Left ventricle myocardium superior (tissue), 1 donor: Measurements from ENCODE around the gene CPT1B. TPM values are rescaled to one million over a fixed set of nuclear protein-coding genes. Genes with fewer than 3 reads are reported as not detected.
A peak's percentile ranks its signal among the peaks of the same experiment; 100 is the strongest.
"Not testable (repeated sequence)": the region's sequence is repeated elsewhere in the genome, so short reads cannot be mapped to it uniquely, and the experiment has no call there.

Source experiments
- ATAC-seq: fragments of 200-7000 bp; cut with Tn5 transposase; one replicate; pipeline ENCODE4 v1.9.1; 2020; ENCODE audit warnings: mild to moderate bottlenecking, moderate library complexity
- DNase-seq: peaks from one replicate; pipeline ENCODE4 v3.0.0-alpha.2; 2020
- intact Hi-C: fragments of 100-400 bp; cut with micrococcal nuclease; formaldehyde crosslinking; loops from one replicate; pipeline ENCODE4 v1.11.0; 2022
- long read RNA-seq: library from polyadenylated mRNA; unstranded; transcript quantifications from one replicate; pipeline ENCODE4 v2.0.0, GENCODE V29; 2021
- total RNA-seq: library from RNA; stranded (reverse); fragmentation: NEBNext Ultra II Directional; extraction: Animal tissue kit (Norgen Biotek cat#: 25700); gene quantifications from one replicate; pipeline ENCODE4 v1.2.1, GENCODE V29; 2021
- donor health status: DM: no; HTN: yes; CAD: no; lungs with severe emphysema.

The CPT1B gene
- total RNA-seq, result 458 TPM
- long read RNA-seq, transcript CPT1B-201 (20 exons, 2,592 nt), result major isoform, 371 of 728 reads
- long read RNA-seq, transcript CPT1B-203 (19 exons, 2,662 nt), result minor isoform, 55 of 728 reads
- long read RNA-seq, transcript CPT1B-204 (19 exons, 2,647 nt), result minor isoform, 23 of 728 reads
- long read RNA-seq, partial matches to known transcripts, result 148 of 728 reads
- long read RNA-seq, other reads (novel, unspliced or antisense), result 128 of 728 reads

DNA sequence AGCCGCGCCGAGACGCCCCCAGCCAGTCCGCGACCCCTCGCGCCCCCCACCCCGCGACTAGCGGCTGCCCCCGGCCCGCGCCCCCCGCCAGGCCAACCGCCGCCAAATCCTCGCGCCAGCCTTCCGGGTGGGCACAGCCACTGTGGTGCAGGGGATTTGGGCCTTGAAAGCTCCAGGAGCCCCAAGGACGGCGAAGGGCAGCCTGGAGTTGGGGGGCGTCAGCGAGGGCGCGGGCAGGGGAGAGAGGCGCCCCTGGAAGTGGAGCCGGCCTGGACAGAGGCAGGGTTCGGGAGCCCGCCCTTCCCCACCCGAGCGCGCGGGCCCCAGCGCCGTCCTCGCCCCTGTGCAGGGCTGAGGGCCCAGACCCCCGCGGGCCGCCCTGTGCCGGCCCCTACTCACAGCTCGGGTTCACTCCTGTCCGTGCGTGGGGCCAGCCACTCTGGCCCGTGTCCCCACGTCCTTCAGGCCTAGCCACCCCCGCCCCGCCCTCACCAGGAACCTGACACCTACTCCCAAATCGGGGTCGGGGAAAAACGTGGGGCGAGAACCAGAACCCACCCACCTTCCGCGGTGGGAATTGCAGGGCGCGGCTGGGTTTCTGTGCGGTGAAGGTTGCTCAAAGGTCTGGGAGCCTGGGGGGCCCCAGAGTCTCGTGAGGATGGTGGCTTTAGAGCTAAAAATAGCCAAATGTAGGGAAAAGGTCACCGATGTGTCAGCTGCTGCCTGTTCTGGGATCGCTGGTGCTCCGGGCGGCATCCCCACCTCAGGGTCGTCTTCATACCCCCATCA, at the start of gene CPT1B:
CPT1B (minus strand) TSS at position 441 of the 789 bp plus-strand sequence. CDS start 512 bp downstream, outside the sequence.
- ATAC-seq (peak; percentile 36), DNase-seq (peak; percentile 84)
- intact Hi-C loops, result no loop called here

DNA sequence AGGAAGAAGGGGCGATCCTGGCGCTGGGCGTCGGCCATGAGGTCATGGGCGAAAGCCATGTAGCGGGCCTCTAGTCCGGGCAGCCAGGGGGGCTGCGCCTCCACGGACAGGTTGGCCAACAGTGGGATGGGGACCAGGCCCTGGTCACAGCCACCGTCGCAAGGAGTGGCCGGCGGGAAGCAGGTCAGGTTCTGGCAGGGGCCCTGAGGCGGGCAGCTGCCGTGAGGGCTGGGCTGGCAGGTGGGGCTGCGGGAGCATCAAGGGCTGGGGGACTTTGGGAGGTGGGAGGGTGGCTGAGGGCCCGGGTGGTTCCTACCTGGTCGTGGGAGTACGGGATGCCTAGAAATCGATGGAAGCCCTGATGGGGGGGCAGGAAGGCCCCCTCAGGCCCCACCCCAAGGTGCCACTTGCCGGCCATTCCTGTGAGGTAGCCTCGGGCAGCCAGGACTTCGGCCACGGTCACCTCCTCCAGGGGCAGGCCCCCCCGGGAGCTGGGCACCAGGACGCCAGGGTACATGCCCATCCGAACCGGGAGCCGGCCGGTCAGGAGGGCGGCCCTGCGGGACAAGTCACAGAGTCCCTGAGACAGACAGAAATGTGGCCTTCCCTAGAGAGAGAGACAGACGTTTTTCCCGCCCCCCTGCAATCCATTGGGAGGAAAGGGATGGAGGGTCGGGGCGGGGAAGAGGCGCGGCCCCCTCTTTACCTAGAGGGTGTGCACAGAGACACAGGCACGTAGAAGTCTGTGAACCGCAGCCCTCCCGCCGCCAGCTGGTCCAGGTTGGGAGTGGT, 48.8 kb upstream of the CPT1B start:
- DNase-seq (no peak), ATAC-seq (peak; percentile 1)
- intact Hi-C loops, result no loop called here

DNA sequence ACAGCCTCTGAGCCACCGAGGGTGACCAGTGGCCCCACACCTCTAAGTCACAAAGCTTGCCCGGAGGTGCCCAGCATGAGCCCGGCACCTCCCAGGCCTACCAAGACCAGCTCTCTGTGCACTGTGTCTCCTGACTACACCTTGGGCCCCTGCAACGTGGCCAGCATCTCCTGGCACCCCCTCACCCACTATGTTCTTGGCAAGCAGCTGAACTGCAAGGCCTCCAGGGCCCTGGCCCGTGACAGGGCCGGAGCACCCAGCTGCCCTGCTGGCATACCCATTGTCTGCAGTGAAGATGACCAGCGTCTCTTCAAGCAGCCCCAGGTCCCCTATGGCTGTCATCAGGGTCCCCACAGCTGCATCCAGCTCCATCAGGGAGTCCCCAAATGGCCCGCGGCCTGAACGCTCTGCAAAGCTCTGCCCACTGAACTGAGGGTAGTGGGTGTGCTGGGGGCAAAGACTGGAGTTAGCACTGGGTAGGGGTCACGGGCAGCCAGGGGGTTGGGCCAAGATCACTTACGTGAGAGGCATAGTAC, 48.2 kb upstream of the CPT1B start:
- intact Hi-C loops, result no loop called here
- ATAC-seq (no peak), DNase-seq (no peak)

DNA sequence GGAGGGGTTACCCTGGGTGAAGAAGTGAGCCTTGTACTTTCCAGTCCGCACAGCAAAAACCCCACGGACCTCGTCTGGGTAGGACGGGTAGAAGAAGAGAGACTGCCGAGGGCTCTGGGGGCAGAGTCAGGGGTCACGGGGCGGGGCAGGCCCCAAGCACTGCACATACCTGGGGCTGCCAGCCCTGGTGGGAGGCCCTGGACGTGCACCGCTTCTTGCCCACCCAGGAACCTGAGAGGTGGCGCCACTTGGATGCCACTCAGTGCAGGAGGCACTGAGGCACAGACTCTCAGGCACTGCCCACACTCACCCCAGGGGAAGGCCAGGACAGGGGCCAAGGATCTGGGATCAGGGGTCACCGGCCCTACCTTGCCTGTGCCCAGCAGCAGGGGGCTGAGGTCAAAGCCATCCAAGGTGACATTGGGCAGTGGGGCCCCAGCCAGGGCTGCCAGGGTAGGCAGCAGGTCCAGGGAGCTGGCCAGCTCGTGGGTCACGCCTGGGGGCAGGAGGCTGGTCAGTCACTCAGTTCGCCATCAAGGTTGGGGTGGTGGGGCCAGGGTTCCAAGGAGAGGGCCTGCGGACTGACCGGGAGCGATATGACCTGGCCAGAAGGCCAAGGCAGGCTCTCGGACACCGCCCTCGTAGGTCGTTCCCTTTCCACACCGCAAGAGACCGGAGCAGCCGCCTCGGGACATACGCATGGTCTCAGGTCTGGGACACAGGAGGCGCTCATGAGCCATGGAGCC, 47.5 kb upstream of the CPT1B start:
- intact Hi-C loops, result no loop called here
- ATAC-seq (no peak), DNase-seq (no peak)

DNA sequence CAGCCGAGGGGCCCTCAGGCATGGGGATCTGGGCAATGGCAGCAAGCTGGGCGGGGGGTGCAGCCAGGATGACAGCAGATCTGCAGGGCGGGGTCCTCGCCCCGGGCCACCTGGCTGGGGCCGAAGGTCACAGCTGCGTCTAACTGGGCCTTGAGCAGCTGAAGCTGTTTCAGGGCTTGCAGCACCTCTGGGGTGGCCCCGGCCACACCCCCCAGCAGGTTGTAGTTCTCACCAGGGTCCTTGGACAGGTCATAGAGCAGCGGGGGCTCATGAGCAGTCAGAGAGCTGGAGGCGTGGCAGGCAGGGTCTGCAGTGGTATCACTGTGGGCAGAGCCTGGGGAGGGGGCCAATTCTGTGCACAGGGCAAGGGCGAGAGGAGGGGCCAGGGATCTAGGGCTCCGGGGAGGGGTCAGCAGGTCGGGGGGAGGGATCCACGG, 46.9 kb upstream of the CPT1B start:
- DNase-seq (no peak), ATAC-seq (no peak)
- intact Hi-C loops, result no loop called here

DNA sequence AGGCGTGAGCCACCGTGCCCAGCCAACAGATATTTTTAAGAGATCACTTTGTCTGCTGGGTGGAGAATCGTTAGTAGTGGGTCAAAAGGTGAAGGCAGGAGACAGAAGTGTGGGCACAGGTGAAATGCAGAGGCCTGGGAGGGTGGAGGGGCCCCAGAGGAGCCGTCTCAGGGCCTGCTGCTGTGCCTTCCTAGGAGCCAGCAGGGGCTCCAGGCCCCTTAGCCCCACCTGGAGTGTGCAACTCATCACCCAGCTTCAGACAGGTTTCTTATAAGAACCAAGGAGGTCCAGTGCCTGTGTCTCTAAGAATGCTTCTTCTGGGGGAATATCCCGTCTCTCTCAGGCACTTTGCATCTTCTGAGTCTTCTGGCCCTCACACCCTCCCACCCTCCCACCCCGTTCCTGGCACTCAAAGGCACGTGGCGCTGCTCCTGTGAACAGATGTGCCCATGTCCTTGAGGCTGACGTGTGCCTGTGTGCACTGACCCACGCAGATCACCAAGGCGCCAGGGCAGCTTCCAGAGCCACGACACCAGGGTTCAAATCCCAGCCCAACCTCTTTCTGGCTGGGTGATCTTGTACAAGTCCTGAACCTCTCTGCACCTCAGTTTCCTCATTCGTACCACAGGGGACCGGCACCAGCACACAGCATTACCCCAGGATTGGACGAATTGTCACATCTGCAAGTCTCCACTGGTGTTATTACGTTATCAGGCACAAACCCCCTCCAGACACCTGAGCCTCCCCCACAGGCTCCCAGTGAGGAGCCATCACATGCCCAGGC, 46.3 kb upstream of the CPT1B start:
- intact Hi-C loops, result no loop called here
- no peak for ATAC-seq
- no peak for DNase-seq

DNA sequence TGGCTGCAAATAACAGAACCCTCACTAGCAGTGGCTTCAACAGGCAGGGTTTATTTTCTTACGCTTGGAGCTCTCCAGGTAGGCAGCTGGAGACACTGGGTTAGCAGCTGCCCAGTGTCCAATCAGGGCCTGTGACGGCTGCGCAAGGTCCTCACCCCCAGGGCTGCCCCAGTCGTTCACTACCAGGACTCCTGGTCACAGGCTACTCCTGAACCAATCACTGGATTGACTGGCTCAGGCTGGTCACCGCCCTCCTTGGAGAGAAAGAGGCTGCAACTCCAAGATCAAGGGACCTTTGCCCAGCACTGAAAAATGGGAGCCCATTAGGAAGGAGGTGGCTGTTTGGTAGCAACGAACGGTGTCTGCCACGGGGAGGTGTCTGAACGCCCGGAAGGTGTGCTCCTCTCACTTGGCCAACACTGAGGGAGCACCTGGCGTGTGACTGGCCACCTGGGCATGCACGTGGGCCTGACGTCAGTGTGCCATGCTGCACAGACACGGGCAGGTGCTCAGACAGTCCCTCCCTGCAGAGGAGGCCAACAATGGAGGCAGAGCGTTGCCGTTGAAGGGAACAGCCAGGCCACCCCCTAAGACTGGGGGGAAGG, 44.6 kb upstream of the CPT1B start:
- no peak for DNase-seq
- intact Hi-C loops, result no loop called here
- ATAC-seq, result no peak

DNA sequence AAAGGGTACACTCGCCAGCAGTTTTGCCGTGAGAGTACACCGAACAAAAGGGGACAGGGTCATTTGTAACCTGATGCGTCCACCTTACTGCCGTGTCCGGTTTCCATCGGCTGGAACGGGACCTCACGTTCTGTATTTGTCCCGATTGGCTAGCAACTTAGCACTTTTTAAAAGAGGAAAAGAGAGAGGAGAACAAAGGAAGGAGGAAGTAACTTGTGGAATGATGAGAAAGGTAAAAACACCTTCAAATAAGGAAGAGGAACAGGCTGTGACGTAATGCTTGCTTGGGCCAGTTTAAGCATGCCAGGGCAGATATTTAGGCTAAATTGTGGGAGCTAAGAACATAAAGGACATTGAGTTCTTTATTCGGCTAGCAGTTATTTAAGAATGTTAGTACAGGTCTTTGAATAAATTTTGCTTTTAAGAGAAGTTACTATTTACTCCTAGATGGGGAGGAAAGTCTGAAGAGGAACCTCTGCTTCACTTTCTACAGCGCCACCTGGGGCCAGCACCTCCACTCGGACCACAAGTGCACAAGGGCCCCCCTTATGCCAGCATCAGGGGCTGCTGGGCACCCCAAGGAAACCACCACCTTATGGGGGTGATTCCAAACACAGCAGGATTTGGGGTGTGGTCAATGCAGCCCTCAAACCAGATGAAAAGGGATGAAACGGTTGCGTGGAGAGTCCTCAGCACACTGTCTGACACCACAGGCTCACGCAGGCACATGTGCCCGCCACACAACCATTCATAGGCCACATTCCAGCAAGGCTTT, 43.9 kb upstream of the CPT1B start:
- DNase-seq (no peak), ATAC-seq (no peak)
- intact Hi-C loops, result no loop called here

DNA sequence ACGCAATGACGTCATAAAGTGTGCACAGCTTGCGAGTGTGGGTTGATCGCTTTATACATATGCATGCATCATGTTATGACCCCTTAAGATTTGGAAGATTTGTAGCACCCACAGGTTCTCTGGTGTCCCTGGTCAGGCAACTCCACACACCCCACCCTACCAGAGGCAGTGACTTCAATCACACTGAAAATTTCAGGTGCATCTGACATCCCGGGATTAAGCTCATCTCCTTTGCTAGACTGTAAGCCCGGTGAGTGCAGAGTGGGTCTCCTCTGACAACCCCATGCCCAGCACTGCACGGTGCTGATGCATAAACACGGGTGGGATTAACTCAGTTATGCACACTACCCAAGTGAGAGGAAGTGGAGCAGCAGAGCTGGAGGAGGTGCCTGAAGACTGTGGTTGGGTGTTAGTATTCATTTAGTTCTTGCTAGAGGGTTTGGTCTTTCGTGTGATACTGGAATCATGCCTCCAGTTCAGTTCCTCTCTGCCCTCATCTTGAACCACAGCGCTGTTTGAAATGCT, 43.2 kb upstream of the CPT1B start:
- ATAC-seq, result peak; percentile 30
- intact Hi-C loops, result no loop called here
- DNase-seq, result no peak

DNA sequence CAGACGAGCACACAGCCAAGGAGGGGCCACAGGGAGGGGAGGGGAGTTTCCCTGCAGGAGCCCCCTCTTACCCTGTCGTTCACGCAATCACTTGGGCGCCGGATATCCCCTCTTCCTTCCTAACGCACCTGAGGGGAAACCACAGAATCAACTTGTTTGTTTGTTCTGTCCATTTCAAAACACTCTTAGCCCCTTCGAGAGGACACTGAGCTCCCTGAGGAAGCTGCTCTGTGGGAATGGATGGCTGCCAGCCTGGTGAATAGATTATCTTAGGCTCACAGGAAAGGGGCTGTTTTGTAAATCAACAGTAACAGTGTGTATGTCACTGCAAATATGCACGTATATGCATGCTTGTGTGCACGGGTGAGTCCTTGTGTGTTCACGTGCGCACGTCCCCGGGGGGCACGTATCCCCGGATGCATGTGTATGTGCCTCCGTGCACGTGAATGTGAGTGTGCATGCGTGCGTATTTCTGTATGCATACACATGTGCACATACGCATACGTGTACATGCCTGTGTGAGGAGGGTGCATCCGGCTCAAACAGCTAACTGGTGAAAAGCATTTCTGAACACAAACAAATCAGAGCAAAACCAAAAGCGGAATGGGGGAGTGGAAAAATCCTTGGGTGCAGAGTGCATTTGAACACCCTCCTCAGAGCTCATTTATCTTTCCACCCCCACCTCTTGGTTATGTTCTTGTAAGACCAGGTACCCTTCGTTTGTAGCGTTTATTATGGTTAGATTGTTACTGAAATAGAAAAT, 42.5 kb upstream of the CPT1B start:
- DNase-seq (peak; percentile 85), ATAC-seq (peak; percentile 80)
- intact Hi-C loops, result no loop called here

DNA sequence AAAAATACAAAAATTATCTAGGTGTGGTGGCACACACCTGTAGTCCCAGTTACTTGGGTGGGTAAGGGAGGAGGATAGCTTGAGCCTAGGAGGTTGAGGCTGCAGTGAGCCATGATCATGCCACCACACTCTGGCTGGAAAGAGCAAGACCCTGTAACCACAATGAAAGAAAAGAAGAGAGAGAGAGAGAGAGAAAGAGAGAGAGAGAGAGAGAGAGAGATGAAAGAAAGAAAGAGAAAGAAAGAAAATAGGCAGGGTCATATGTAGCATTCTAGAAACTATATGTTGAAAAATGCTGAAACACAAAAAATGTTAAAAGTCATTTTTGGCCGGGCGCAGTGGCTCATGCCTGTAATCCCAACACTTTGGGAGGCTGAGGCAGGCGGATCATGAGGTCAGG, 36.1 kb upstream of the CPT1B start:
- ATAC-seq, DNase-seq, intact Hi-C loops: not testable (repeated sequence)

DNA sequence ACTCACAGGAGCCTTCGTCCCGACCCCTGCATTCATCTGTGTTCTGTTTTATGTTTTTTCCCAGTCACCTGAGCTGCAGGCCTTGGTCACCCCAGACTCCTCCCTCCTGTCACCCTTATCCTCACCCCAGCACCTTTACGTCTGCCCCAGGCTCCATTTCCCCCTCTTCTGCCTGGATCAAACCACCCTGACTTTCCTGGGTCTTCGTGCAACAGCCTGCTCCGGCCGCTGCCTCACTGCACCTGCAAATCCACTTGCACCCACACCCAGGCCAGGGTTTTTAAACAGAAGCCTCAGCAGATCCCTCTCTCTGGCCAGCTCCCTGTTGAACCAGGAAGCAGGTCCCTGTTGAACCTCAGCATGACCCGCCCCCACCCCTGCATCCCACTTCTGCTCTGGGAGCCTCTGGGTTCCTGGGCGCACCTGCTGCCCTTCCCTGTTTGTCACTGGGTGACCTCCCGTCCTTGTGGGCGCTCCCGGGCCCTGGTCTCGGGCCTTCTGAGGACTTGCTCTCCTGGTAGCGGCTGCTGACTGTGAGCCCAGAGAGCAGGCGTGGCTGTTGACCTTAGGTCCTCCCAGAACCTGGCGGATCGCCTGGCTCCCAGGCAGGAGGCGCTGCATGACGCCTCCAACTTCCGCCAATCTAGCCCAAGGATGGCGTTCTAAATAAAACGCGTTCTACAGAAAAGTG, 35.2 kb upstream of the CPT1B start:
- intact Hi-C loops, result no loop called here
- peak; percentile 79 for DNase-seq

DNA sequence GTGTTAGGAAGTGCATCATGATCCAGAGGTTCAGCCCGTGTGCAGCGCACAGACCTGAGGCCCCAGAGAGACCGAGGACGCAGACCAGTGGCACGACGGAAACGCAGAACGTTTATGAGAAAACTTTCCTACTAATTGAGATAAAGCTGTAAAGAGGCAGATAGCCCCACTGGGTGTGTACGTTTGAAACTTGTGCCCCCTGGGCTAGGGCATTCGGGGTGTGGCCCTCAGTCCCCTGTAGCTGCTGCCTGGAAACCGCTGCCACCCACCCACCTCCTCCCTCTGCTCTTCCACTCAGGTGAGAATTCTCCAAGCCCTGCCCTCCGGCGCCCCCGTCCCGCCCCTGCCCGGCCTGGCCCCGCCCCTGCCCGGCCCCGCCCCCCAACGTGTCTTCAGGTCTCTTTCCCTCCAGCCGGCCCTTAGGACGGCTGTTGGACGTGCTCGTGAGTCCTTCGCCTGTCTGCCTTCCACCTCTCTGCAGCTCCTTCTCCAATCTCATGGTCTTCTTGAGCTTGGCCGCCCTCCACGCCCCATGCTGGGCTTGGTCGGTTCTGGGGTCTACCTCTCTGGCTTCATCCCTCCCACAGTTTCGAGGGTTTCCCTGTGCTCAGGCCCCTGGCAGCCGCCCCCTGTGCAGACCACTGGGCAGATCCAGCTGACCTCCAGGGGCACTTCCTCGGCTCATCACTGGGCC, 34.4 kb upstream of the CPT1B start:
- peak; percentile 15 for ATAC-seq
- DNase-seq, result no peak
- intact Hi-C loops, result no loop called here

More for the DNA sequence above, 35.2 kb upstream of the CPT1B start:
- ATAC-seq, result peak; percentile 88

DNA sequence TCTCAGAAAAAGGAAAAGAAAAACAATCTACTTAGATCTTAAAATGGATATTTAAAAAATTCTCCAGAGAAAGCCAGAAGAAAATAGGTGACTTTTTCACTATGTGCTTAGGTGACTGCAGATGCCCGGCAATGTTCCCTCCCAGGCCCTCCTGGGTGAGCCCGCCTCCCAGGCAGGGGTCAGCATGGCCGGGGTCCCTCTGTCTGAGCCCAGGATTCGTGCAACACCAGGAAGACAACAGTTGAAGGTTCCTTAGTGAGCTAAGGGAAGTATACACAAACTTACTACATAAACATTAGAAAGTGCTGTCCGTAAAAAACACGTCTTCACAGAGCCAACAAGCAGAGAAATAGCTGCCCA, 33.9 kb upstream of the CPT1B start:
- ATAC-seq (no peak), DNase-seq (no peak)
- intact Hi-C loops, result no loop called here
